Colonic mucosa (tissue), 4 donors: Measurements from ENCODE around the gene MCTP1. TPM values are rescaled to one million over a fixed set of nuclear protein-coding genes. Genes with fewer than 3 reads are reported as not detected.

Source experiments
- DNase-seq: peaks from one replicate; pipeline ENCODE4 v3.0.0-alpha.2; 2020
- H3K27ac ChIP-seq: fragments of 200-600 bp; one replicate; pipeline ENCODE4 v1.8.0; 2021
- H3K27me3 ChIP-seq: fragments of 200-600 bp; one replicate; pipeline ENCODE4 v1.8.0; 2021
- H3K36me3 ChIP-seq: fragments of 200-600 bp; one replicate; pipeline ENCODE4 v1.8.0; 2021
- H3K4me1 ChIP-seq: fragments of 200-600 bp; one replicate; pipeline ENCODE4 v1.8.0; 2021; ENCODE audit warnings: mild to moderate bottlenecking
- H3K4me3 ChIP-seq: fragments of 200-600 bp; one replicate; pipeline ENCODE4 v1.8.0; 2021
- H3K9ac ChIP-seq, 2 donors: one replicate each; pipeline ENCODE4 v1.7.0; 2013; ENCODE audit warnings: control low read depth in 2 of 2, low read depth in 2 of 2, low read length in 2 of 2
- H3K9me3 ChIP-seq: fragments of 200-600 bp; one replicate; pipeline ENCODE4 v1.8.0; 2021
- intact Hi-C: fragments of 100-400 bp; cut with DNase I; formaldehyde crosslinking; loops from one replicate; pipeline ENCODE4 v1.14.1; 2022
- total RNA-seq, 2 donors: library from RNA; stranded (reverse); fragmentation: NEBNext Ultra II Directional in 1 of 2; extraction: Animal tissue kit (Norgen Biotek cat#: 25700) in 1 of 2; gene quantifications; one replicate each; pipeline ENCODE4 v1.2.1, GENCODE V29; 2021
- TF ChIP-seq, protein P1 (sequence below): fragments of 200-600 bp; IDR thresholded peaks from one replicate; pipeline ENCODE4 v1.8.0; 2022; ENCODE audit warnings: antibody characterized with exemption, mild to moderate bottlenecking
- donor health status: healthy.
- donor health status: DM: no; HTN: no; CAD: no.
- donor health status: DM: no; HTN: no; CAD: no.

The MCTP1 gene
- total RNA-seq, 2 donors from 2014 or later: 2.8 to 10.3 TPM

- Histone ChIP-seq H3K9ac (no peak overlapping the region), H3K4me3 (no peak overlapping the region), H3K36me3 (no peaks in the 10 kb centered on the region), H3K9me3 (no peaks in the 10 kb centered on the region), H3K4me1 (no peaks in the 10 kb centered on the region), H3K27ac (no peak overlapping the region), H3K27me3 (no peaks in the 10 kb centered on the region)
- TF ChIP-seq, protein P1, sequence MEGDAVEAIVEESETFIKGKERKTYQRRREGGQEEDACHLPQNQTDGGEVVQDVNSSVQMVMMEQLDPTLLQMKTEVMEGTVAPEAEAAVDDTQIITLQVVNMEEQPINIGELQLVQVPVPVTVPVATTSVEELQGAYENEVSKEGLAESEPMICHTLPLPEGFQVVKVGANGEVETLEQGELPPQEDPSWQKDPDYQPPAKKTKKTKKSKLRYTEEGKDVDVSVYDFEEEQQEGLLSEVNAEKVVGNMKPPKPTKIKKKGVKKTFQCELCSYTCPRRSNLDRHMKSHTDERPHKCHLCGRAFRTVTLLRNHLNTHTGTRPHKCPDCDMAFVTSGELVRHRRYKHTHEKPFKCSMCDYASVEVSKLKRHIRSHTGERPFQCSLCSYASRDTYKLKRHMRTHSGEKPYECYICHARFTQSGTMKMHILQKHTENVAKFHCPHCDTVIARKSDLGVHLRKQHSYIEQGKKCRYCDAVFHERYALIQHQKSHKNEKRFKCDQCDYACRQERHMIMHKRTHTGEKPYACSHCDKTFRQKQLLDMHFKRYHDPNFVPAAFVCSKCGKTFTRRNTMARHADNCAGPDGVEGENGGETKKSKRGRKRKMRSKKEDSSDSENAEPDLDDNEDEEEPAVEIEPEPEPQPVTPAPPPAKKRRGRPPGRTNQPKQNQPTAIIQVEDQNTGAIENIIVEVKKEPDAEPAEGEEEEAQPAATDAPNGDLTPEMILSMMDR: no peak
- intact Hi-C loops: no loop called here
- DNase-seq: no peak
Observed at GRCh38 chr5:95252801-95253200, 32.1 kb downstream of the MCTP1 start.

- intact Hi-C loops: no loop called here
- H3K9me3 ChIP-seq: no peaks in the 10 kb centered on the region
- TF ChIP-seq, protein P1: no peak
Observed at GRCh38 chr5:95251185-95251584, 33.7 kb downstream of the MCTP1 start.

GRCh38 chr5:95244479-95244878 lies 40.4 kb downstream of the MCTP1 start:
- DNase-seq: no peak
- no peak overlapping the region for H3K27ac ChIP-seq
- H3K9me3 ChIP-seq: no peaks in the 10 kb centered on the region
- H3K4me1 ChIP-seq: no peaks in the 10 kb centered on the region
- H3K9ac ChIP-seq: no peak overlapping the region
- no peaks in the 10 kb centered on the region for H3K36me3 ChIP-seq
- TF ChIP-seq, protein P1: no peak
- no peaks in the 10 kb centered on the region for H3K27me3 ChIP-seq
- intact Hi-C loops: no loop called here
- no peak overlapping the region for H3K4me3 ChIP-seq

More at GRCh38 chr5:95251185-95251584, 33.7 kb downstream of the MCTP1 start:
- Histone ChIP-seq H3K9ac (no peak overlapping the region), H3K27me3 (no peaks in the 10 kb centered on the region), H3K4me3 (no peak overlapping the region), H3K36me3 (no peaks in the 10 kb centered on the region), H3K27ac (no peak overlapping the region), H3K4me1 (no peaks in the 10 kb centered on the region)
- DNase-seq: no peak

DNA sequence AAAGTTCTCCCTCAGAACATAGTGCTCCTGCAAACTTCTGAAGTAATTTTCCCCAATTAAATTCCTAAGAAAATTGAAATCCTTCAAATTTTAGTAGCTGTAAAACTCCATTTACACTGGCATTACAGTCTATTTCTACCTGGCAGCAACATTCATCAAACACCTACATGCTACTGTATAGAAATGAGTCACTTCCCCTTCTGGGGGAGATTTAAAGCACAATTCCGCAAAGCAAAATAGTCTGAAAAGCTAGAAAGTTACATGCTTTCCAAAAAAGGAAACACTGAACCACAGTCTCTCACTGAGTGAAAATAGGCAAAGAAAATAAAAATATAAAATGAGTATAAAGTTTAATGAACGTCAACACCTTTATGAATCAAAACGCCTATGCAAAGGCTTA lies 43.3 kb downstream of the MCTP1 start:
- H3K36me3 ChIP-seq: no peaks in the 10 kb centered on the region
- H3K9me3 ChIP-seq: no peaks in the 10 kb centered on the region
- TF ChIP-seq, protein P1: no peak
- intact Hi-C loops: no loop called here
- H3K9ac ChIP-seq: no peak overlapping the region
- no peaks in the 10 kb centered on the region for H3K4me1 ChIP-seq
- no peak overlapping the region for H3K27ac ChIP-seq
- no peak for DNase-seq
- no peaks in the 10 kb centered on the region for H3K27me3 ChIP-seq
- no peak overlapping the region for H3K4me3 ChIP-seq

- H3K27me3 ChIP-seq: no peaks in the 10 kb centered on the region
- no peaks in the 10 kb centered on the region for H3K9me3 ChIP-seq
- no peaks in the 10 kb centered on the region for H3K36me3 ChIP-seq
- no peak overlapping the region for H3K9ac ChIP-seq
- no peak overlapping the region for H3K27ac ChIP-seq
- no peak overlapping the region for H3K4me3 ChIP-seq
- TF ChIP-seq, protein P1: no peak
- intact Hi-C loops: no loop called here
- no peaks in the 10 kb centered on the region for H3K4me1 ChIP-seq
- DNase-seq: no peak
Observed at GRCh38 chr5:95241161-95241560, 43.7 kb downstream of the MCTP1 start.
